ENCODE measurements around the gene GNAL. TPM values are rescaled to one million over a fixed set of nuclear protein-coding genes. Genes with fewer than 3 reads are reported as not detected.

Gene GNAL
- total RNA-seq = 1.2 and 1.5 TPM in 2 replicates

GRCh38 chr18:11688972-11689668 lies at the start of gene GNAL:
Gene GNAL (plus strand): TSS chr18:11689264. CDS start chr18:11689564, 300 bp downstream.

GRCh38 chr18:11851146-11851805 lies 162.2 kb downstream of the GNAL start, which contains the start of gene CHMP1B:
Gene CHMP1B (plus strand): TSS chr18:11851413. CDS start chr18:11851512, 99 bp downstream.

GRCh38 chr18:11908182-11909060 lies 219.4 kb downstream of the GNAL start, which contains the start of gene MPPE1:
Gene MPPE1 (minus strand): TSS chr18:11908317. CDS start chr18:11897264, 11,053 bp downstream.

Other genes starting within 250 kb of the GNAL start
- not detected in 2 replicates for gene SLC35G4, start 79.7 kb upstream of the GNAL start, total RNA-seq
- gene CHMP1B, start 162.1 kb downstream of the GNAL start, total RNA-seq = 33.3 and 38.2 TPM in 2 replicates
- 28.7 and 28.8 TPM in 2 replicates for gene MPPE1, start 219.1 kb downstream of the GNAL start, total RNA-seq